ENCODE results near the gene ACSM6.

Gene ACSM6

DNA sequence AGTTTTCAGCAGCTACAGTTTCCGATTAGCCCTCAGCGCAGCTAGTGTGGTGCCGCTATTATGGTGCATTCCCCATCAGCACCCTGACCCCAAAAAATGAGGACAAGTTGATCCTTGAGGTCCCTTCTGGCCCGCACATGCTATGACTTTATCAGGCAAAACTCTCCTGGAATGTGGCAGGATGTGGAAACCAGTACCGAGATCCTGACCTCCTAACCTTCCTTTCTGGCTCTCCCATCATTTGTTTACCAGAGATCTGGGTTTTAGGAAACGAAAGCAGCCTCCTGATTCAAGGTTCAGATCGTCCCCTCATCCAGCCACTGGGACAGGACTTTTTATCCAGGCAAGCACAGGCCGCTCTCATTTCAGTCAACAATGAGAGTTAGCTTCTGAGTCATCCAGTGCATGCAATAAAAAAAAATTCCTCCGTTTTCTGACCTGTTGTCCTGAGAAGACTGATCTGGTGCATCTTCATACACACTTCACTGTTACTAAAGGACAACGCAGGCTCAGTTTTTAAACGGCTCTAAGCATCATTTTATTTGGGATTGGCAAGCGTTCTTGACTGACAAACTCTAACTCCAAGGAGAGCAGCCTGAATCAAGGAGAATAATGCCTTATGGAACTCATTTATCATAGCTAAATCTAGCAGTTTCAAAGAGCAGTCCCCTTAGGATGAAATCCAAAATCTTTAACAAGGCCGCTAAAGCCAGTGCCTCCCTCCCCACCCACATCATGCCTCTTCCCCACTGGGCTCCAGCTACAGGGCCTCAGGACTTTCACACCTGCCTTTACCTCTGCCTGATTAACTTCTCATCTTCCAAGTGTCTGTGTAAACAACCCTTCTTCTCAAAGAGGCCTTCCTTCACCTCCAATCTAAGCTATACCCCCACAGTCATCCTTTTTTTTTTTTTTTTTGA lies 79.6 kb downstream of the ACSM6 start:
- no peak for DNase-seq

GRCh38 chr10:95275726-95276366 lies 81.8 kb downstream of the ACSM6 start:
- DNase-seq = no peak

GRCh38 chr10:95276367-95277200 lies 82.5 kb downstream of the ACSM6 start:
- no peak for DNase-seq

DNA sequence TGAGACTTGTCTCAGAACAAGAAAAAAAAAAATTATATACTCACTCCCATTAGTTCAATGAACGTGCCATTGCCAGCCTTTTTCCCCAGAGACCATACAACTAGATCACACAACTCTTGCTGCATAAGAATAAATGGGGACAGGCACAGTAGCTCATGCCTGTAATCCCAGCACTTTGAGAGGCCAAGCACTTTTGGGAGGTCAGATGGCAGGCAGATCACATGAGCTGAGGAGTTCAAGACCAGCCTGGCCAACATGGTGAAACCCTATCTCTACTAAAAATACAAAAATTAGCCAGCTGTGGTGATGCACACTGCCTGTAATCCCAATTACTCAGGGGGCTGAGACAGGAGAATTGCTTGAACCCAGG lies 83.1 kb downstream of the ACSM6 start:
- DNase-seq = no peak

DNA sequence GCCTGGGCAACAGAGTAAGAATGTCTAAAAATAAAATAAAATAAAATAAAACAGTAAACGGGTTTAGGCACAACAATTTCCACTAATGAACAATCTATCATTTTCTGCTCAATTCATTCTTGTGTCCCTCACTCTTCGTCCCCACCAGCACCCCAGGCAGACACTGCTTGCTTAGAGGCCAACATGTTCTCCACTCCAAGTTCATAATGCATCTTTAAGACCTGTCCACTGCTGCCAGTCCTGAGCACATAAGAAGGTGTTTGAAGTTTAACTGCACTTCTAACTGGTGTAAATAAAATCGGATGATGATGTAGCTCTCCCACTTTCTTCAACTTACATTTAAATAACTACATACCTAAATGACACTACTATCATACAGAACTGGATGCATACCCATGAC lies 83.6 kb downstream of the ACSM6 start:
- no peak for DNase-seq
